HG03095 (cell line): ENCODE data around the gene MUSK.
"Not testable (repeated sequence)": the region's sequence is repeated elsewhere in the genome, so short reads cannot be mapped to it uniquely, and the experiment has no call there.

Source experiments
- ATAC-seq: cut with Tn5 transposase; IDR thresholded peaks from one replicate; pipeline ENCODE4 v1.9.1; 2021; ENCODE audit warnings: moderate library complexity; ENCODE audit not compliant: unreplicated experiment

Gene MUSK

GRCh38 chr9:110755179-110755578 is 86.6 kb downstream of the MUSK start:
- ATAC-seq: no peak

DNA sequence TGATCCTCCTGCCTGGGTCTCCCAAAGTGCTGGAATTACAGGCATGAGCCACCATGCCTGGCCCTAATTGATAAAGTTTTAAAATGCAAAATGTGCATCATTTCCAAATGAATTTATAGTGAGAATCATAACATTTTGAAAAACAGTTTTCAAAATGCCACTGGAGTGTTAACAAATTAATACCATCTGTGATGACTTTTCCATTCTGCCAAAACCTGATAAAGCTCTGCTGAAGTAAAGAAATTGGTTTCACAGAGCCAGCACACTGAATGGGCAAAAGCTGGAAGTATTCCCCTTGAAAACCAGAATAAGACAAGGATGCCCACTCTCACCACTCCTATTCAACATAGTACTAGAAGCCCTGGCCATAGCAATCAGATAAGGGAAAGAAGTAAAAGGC is 89.6 kb downstream of the MUSK start:
- ATAC-seq: no peak

DNA sequence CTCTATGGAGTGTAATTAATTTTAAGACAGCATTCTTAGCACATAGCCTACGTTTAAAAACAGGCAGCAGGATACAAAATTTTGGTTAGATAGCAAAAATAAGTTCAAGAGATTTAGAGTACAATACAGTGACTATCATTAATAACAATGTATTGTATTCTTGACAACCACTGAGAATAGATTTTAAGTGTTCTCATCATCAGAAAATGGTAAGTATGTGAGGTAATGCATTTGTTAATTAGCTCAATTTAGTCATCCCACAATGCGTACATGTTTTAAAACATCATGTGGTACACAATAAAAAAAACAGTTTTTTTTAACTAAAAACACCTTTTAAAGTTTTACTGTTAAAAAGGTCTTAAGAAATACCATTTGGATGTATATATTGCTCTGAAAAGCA is 94.2 kb downstream of the MUSK start:
- ATAC-seq: no peak

DNA sequence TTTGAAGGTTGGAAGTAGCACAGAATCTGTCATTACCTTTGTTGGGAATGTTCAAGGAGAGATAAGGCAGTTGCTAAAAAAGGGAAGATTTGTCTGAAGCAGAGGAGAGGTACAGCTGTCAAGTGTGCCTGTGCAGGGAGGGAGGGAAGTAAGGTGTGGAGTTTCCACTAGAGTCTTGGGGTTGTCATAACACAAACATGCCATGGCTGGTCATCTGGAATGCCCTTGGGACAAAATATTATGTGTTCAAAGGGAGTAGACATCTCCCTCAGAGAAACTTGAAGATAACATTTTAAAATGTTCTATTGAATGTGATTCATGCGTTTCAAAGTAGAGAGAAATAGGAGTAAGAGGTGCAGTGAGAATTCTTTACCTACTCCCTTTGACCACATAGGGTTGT is 95.0 kb downstream of the MUSK start:
- ATAC-seq: no peak

DNA sequence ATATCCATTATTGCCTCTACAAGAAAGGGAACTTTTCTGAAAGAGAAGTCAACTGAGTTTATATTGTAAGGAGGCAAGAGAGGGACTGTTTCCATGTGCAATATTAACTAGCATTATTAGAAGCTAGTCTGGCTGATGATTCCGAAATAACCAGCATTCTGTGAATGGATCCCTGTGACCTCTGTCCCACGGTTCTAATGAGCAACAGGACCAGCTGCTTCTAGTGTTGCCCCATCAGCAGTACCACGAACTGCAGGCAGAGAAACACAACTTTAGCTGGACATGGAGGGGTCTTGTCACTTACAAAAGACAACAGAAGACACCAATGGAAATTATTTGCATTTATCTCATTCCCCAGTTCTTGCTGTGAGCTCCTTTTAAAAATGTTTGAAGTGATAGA is 95.4 kb downstream of the MUSK start:
- no peak for ATAC-seq

- no peak for ATAC-seq
Measured at GRCh38 chr9:110765926-110766325, 97.3 kb downstream of the MUSK start.

DNA sequence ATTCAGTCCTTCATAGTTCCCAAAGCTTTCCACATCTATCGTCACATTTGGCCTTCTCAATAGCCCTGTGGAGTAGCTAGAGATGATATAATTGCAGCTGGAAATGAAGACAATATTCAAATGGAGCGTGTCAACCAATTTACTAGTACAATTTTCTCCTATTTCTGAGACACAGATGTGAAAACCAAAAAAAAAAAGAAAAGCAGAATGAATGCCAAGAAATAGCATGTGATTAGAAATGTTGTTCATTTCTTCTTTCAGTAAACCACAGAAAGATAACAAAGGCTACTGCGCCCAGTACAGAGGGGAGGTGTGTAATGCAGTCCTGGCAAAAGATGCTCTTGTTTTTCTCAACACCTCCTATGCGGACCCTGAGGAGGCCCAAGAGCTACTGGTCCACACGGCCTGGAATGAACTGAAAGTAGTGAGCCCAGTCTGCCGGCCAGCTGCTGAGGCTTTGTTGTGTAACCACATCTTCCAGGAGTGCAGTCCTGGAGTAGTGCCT is 99.0 kb downstream of the MUSK start:
- ATAC-seq: no peak

DNA sequence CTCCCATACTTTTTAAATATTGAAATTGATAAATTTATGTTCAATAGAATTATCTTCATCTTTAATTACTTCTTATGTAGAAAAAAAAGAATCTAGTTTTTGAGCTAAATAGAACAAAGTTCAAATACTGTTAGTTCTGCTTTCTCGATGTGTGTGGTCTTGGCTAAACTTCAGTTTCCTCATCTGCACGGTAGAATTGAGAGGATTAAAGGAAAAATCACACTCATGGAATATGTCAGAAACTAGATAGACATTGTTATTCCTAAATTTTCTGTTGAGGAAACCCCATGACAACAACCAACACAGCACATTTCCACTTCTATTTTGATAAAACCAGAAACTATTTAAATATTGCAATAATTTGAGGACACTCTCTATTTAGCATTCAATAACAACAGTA is 100.3 kb downstream of the MUSK start:
- no peak for ATAC-seq

GRCh38 chr9:110769667-110770066 is 101.1 kb downstream of the MUSK start:
- ATAC-seq: no peak

GRCh38 chr9:110775724-110776123 is 107.1 kb downstream of the MUSK start:
- ATAC-seq: no peak

GRCh38 chr9:110776221-110776620 is 107.6 kb downstream of the MUSK start:
- no peak for ATAC-seq

GRCh38 chr9:110777196-110777875 is 108.7 kb downstream of the MUSK start:
- no peak for ATAC-seq

DNA sequence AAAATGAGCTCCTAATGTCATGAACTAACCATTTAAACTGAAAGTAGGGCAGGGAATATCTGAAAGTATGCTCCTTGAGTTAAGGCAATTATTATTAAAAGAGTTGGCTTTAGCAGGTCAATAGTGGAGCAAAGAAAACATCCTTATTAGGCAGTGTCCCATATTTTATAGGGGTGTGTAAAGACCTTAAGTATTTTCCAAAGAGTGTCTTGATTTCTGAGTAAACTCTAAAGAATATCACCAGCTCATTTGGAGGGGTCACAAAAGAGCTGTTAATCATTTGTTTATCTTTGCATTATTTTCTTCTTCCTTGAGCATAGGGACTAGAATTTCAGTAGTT is 109.3 kb downstream of the MUSK start:
- no peak for ATAC-seq

DNA sequence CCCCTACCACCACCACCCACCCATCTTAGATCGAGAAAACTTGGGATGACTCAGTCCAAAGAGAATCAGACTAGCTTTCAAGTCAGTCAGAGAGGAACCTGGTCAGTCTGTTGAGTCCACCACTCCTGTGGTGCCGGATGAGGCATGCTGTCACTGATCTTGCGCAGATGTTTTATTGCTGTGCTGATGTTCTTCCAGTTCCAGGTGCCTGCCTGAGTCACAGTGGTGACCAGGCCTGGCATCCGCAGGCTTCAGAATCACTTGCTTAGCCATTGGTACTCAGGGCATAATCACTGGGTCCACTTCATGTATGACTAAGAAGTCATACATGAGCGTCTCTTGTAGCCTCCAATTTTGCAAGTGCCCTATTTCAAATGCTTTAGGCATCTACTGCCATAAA is 114.1 kb downstream of the MUSK start:
- no peak for ATAC-seq

DNA sequence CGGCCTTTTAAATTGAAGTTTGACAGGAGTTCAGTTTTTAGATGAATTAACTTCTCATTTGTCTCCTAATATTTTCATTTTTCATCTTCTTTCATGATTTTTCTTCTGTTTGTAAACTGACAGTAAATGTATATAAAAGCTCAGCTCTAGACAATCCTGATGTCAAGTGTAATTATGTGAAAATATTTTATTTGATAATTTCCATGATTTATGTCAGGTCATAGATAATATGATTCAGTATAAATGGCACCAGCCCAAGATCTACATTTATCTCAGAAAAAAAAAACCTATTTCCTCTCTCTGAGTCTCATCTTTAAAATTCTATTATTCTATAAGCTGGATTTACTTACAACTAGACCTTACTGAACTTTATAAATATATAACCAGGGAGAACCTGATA is 115.7 kb downstream of the MUSK start:
- ATAC-seq: no peak

DNA sequence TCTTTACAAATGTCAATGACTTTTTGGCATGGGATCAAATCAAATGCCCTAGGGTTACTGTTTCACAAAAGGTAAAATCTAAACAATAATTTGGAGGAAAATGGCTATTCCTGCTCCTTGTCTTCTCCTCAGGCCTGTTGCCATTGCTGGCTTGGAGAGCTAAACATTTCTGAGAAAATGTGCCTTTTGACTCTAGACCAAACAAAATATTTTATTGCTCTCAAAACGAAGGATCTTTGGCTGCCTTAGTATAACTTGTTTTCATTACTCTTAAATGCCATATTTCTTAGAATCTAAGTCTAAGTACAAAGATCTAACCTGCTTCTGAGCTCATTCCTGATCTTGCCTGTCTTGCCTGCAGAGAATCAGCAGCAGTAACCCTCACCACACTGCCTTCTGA is 116.6 kb downstream of the MUSK start:
- ATAC-seq: no peak

DNA sequence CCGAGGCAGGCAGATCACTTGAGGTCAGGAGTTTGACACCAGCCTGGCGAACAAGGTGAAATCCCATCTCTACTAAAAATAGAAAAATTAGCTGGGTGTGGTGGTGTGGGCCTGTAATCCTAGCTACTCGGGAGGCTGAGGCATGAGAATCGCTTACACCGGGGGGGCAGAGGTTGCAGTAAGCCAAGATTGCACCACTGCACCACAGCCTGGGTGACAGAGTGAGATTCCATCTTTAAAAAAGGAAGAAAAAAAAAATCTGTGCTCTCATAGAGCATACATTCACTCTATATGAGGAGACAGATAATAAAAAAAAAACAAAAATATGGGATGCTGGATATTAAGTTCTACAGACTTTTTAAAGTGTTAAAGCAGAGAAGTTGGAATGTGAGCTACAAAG is 119.8 kb downstream of the MUSK start:
- ATAC-seq: not testable (repeated sequence)

DNA sequence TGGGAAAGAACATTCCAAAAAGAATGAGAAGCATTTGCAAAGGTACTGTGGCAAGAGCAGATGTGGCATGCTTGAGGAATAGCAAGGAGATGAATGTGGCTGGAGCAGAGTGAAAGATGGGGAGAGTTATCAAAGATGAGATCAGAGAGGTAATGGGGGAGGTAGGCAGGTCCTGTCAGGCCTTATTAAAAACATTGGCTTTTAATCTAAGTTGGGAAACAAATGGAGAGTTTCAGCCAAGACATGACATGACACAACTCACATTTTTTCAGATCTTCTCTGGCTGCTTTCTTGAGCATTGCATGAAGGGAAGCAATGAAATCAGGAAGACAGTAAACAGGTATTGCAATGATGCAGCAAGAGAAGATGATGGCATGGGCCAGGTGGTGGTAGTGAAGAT is 120.3 kb downstream of the MUSK start:
- no peak for ATAC-seq

DNA sequence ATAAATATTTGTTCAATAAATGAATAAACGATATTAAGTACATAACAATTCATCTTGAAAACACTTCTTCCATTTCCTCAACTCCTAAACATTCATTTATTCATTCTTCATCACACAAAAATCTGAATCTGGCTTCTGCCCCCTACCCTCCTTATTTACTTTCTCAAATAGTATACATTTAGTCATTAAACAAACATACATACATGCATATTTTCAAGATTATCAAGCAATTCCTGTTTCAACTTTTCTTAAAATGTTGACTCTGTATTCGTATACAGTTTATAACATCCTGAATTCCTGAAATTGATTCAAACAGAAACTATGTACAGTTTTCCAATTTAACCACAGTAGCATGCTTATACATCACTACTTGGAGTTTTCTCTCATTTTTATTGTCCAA is 129.0 kb downstream of the MUSK start:
- no peak for ATAC-seq

- ATAC-seq: no peak
Measured at GRCh38 chr9:110799396-110799795, 130.8 kb downstream of the MUSK start.

DNA sequence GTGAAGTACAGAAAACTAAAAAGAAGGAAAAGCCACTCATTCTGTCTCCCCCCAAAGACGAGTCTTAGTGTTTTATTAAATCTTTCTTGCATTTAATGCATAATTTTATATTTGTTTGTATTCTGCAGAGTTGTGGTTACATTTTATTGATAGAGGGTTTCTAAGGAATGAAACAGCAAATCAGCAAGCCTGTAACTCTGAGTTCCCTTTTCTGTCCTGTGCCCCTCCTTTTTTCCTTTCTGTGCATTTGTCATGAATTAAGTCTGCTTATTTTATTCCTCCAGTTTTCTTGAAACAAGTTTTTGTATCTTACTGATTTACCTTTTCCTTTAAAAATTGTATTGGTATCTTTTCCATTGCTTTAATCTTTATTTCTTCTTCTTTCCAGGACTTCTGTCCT is 132.8 kb downstream of the MUSK start:
- ATAC-seq: no peak

- ATAC-seq: no peak
Measured at GRCh38 chr9:110802416-110803035, 133.9 kb downstream of the MUSK start.
